GM12872 (cell line): ENCODE data around the gene ALPI.

ENCODE experiments used
- TF ChIP-seq, protein P1 (sequence below): IDR thresholded peaks from 3 replicates; pipeline ENCODE4 v1.5.1; 2011; ENCODE audit warnings: low read depth, mild to moderate bottlenecking, low read length, moderate library complexity; ENCODE audit not compliant: insufficient read depth

Gene ALPI

DNA sequence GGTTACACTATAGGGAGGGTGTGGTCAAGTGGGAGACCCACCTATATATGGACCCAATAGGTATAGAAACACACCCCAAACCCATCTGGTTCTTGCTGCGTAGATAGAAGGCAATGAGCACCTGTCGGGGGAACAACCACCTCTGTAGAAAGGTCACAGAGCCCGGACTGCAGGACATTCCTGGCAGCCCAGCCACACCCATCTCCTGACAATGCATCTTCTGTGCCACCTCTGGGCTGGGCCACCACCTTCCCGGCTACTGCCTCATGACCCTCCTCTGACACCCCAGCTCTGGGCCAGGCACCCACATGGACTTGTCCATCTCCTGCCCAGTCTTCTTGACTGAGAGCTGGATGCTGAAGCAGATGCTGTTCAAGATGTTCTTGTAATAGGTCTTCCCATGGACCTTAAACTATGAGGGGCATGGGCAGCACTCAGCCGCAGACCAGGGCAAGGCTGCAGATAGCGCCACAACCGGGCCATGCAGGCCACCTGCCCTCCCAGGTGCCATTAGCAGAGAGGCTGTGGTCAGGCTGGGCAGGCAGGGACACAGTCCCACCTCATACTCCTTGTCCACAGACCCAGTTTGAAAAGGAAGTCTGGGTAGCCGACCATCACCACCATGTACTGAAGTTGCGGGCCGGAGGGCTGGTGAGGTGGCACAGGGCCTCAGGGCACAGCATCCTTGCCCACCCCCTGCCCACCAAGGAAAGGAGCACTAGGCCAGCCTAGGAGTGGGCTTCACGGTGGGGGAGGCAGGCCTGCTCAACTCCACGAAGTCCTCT lies 40.0 kb upstream of the ALPI start:
- TF ChIP-seq, protein P1, sequence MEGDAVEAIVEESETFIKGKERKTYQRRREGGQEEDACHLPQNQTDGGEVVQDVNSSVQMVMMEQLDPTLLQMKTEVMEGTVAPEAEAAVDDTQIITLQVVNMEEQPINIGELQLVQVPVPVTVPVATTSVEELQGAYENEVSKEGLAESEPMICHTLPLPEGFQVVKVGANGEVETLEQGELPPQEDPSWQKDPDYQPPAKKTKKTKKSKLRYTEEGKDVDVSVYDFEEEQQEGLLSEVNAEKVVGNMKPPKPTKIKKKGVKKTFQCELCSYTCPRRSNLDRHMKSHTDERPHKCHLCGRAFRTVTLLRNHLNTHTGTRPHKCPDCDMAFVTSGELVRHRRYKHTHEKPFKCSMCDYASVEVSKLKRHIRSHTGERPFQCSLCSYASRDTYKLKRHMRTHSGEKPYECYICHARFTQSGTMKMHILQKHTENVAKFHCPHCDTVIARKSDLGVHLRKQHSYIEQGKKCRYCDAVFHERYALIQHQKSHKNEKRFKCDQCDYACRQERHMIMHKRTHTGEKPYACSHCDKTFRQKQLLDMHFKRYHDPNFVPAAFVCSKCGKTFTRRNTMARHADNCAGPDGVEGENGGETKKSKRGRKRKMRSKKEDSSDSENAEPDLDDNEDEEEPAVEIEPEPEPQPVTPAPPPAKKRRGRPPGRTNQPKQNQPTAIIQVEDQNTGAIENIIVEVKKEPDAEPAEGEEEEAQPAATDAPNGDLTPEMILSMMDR, result no peak

DNA sequence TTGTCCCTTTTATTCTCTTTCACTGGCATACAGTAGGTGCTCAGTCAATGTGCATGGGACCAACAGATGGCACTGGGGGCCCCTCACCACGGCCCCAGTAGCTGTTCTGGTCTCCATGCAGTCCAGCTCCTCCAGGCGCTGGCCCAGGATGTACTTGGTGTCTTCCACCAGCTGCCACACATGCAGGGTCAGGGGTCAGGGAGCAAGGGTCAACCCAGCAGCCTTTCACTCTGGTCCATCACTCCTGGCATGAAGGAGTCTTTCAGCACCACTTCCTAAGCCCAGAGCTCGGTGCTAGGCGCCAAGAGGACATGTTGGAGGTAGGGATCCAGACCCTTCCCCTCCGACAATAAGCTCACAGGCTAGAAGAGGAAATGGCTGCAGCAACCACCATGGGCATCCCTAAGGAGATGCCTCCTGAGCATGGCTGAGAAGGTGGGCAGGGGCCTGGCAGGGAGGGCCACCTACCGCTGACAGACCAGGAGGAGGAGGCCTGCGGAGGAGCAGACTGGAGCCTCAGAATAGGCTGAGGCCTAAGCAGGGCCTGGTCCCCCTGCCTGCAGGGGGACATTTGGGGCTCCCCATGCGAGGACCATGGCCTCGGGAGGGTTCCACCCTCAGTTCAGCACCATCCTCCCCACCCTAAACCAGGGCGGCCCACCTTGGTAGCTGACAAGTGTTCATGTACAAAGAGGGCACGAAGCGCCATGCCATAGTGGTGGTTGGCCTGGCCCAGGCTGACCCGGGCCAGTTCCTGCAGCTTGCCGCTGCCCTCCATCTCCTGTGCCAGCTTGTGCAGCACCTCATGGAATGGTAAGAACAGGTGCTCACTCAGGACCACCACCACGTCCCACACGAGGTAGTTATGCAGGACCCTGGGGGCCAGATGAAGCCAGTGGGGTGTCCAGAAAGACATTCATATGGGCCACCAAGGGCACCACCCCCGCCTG lies 39.2 kb upstream of the ALPI start:
- TF ChIP-seq, protein P1, result no peak

DNA sequence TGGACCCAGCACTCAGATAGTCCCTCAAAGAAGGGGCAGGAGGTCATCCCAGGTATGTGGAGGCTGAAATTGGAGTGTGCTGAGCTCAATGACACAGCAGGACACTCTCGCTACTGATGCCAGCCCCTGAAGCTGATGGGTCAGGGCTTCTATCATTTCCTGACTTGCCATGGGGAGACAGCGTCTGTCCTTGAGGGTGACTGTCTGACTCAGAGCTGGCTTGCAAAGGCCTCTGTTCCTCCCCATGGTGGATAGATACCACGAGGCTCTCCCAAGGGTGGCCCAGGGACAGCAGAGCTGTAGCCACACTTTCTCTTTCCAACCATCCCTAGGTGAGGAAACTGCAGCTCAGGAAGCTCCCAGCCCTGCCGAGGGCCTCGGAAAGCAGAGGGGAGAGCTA lies 38.5 kb upstream of the ALPI start:
- TF ChIP-seq, protein P1, result no peak

DNA sequence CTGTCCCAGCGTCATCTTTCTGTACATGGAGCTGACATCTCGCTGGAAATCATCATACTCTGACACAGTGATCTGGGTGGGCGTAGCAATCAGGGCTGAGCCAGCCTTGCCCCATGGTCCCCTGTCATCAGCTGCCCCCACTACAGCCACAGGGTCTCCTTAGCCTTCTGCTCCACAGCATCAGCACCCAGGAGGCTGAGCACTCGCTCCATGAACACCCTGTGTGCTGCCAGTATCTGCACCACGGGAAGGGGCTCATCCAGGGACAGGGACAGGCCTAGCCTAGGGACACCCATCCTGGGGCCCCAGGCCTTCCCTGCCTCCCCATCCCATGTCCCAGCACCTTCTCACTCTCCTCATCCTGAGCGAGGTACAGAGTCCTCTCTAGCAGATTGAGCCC lies 37.9 kb upstream of the ALPI start:
- TF ChIP-seq, protein P1, result no peak

DNA sequence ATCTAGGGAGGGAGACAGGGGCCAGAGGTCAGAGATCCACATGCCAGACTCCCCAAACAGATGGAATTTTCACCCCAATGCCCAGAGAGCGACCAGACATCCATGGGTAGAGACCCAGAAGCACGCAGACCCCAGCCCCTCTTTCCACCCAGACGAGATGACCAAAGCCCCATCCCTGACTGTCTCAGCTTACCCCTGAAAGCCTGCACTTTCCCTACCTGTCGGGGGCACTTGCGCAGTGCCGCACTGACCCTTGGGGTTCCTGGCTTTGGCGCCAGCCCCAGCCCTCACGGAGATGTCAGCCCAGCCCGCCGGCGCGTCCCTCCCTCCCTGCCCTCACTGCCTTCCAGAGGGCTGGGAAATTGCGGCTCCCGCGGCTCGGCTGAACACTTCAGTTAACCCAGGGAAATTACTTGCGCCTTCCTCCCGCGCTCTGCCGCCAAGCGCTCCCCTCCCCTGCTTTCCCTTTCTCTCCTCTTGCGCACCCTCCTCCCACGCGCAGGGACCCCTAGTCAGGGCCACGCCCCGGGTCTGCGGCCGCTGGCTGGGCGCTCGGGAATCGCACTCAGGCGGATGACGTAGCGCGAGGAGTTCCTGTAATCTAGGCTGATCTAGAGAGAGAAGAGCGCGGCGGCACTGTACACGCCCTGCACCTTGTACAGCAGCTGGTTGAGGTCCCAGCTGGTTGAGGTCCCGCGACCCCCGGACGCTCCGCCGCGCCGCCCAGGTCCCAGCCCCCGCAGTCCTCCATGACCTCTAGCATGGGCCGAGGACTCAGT lies 37.3 kb upstream of the ALPI start:
- TF ChIP-seq, protein P1, result no peak

DNA sequence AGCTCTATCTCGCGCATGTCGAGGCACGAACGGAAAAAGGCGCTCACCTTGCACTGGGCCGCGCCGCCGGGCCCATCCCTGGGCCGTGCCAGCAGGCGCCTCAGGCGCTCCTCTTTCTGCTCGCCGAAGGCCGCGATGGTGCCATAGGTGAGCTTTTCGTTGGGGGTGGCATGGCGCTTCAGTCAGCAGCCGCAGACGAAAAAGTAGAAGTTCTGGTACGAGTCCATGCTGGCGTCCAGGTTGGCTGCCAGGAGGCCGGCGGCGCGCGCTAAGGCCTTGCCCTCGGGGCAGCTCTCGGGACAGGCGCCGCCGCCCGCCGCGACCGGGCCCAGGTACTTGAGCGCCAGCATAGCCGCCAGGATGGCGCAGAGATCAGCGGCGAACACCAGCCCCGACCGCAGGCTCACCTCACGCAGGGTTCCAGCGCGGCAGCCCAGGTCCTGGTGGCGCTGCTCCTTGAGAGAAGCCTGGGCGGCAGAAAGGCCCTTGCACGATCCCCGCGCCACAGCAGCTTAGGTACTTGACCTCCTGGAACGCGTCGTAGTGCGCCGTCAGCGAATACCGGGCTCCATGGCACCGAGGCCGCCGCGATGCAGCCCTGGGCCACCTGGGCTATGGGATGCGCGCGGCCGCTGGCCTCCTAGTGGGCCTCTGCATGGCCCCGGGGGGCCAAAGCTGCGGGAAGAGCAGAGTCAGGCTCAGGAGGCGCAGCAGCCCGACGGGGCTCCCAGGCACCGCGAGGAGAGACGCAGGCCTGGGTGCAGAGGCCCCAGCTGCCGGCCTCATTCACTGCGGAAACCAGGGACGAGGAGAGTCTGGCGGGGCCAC lies 36.5 kb upstream of the ALPI start:
- TF ChIP-seq, protein P1, result no peak
